ENCODE measurements around the gene NTSR2.

DNA sequence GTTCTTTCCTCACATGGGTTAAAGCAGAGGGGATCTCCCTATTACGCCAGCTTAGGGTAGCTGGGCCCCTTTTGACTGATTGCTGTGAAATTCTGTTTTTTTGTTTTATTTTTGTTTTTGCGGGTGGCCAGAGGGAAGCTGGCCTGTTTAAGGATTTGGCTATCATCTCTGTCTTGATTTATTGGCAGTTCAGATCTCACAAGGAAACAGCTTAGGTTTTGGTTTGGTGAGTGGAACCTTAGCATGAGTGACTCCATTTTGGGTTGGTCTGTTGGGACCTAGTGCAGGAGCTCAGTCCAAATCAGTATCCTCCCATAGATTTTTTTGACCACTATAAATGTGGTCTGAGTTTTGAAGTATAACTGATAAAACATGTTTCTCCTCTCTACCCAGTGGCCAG is 25.6 kb upstream of the NTSR2 start:
- TF ChIP-seq, protein P1, sequence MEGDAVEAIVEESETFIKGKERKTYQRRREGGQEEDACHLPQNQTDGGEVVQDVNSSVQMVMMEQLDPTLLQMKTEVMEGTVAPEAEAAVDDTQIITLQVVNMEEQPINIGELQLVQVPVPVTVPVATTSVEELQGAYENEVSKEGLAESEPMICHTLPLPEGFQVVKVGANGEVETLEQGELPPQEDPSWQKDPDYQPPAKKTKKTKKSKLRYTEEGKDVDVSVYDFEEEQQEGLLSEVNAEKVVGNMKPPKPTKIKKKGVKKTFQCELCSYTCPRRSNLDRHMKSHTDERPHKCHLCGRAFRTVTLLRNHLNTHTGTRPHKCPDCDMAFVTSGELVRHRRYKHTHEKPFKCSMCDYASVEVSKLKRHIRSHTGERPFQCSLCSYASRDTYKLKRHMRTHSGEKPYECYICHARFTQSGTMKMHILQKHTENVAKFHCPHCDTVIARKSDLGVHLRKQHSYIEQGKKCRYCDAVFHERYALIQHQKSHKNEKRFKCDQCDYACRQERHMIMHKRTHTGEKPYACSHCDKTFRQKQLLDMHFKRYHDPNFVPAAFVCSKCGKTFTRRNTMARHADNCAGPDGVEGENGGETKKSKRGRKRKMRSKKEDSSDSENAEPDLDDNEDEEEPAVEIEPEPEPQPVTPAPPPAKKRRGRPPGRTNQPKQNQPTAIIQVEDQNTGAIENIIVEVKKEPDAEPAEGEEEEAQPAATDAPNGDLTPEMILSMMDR (IDR thresholded peaks at IDR 0.05), result no peak
- TF ChIP-seq POLR2A (IDR thresholded peaks at IDR 0.05), result no peak

Data from right lobe of liver (tissue), 4 donors.